Activated T-cell treated with anti-CD3 and anti-CD28 coated beads for 1 hour (primary cell): Measurements from ENCODE around the gene PHC3.

ENCODE experiments used
- DNase-seq: peaks from one replicate; pipeline ENCODE4 v3.0.0-alpha.2; 2020; ENCODE audit warnings: low read depth

PHC3 gene

GRCh38 chr3:170078620-170079281 lies 102.8 kb downstream of the PHC3 start:
- no peak for DNase-seq

GRCh38 chr3:170077361-170077760 lies 104.2 kb downstream of the PHC3 start:
- no peak for DNase-seq

GRCh38 chr3:170076715-170077238 lies 104.8 kb downstream of the PHC3 start:
- DNase-seq = no peak

- DNase-seq = no peak
These were observed 106.0 kb downstream of the PHC3 start for GRCh38 chr3:170075441-170076091.

- no peak for DNase-seq
These were observed 117.4 kb downstream of the PHC3 start for GRCh38 chr3:170064108-170064507.

GRCh38 chr3:170063691-170064090 lies 117.8 kb downstream of the PHC3 start:
- DNase-seq = no peak

GRCh38 chr3:170062769-170063168 lies 118.8 kb downstream of the PHC3 start:
- no peak for DNase-seq

- DNase-seq = no peak
These were observed 119.5 kb downstream of the PHC3 start for GRCh38 chr3:170062068-170062467.

GRCh38 chr3:170059447-170059846 lies 122.1 kb downstream of the PHC3 start:
- no peak for DNase-seq

- DNase-seq = no peak
These were observed 123.4 kb downstream of the PHC3 start for GRCh38 chr3:170058127-170058526.

- DNase-seq = no peak
These were observed 124.0 kb downstream of the PHC3 start for GRCh38 chr3:170057550-170057949.

GRCh38 chr3:170056710-170057454 lies 124.7 kb downstream of the PHC3 start:
- DNase-seq = no peak

- DNase-seq = no peak
These were observed 126.3 kb downstream of the PHC3 start for GRCh38 chr3:170055209-170055608.

- DNase-seq = no peak
These were observed 127.3 kb downstream of the PHC3 start for GRCh38 chr3:170054204-170054603.

GRCh38 chr3:170052398-170052797 lies 129.1 kb downstream of the PHC3 start:
- no peak for DNase-seq

GRCh38 chr3:170050753-170051152 lies 130.8 kb downstream of the PHC3 start:
- DNase-seq = no peak

GRCh38 chr3:170049146-170050000 lies 132.2 kb downstream of the PHC3 start:
- DNase-seq = no peak

GRCh38 chr3:170047133-170047404 lies 134.5 kb downstream of the PHC3 start:
- no peak for DNase-seq

- no peak for DNase-seq
These were observed 135.0 kb downstream of the PHC3 start for GRCh38 chr3:170046269-170047132.

- no peak for DNase-seq
These were observed 136.7 kb downstream of the PHC3 start for GRCh38 chr3:170044795-170045244.

- no peak for DNase-seq
These were observed 137.3 kb downstream of the PHC3 start for GRCh38 chr3:170044271-170044670.
